ENCODE results near the gene COMT. TPM values are rescaled to one million over a fixed set of nuclear protein-coding genes. Genes with fewer than 3 reads are reported as not detected.
A peak's percentile ranks its signal among the peaks of the same experiment; 100 is the strongest.

Gene COMT
- total and polyA plus RNA-seq, 9 of the 15 experiments (the other 6 are each of a cell fraction or from before 2014, with no cell fraction given): 12.5 to 351 (median 155) TPM

DNA sequence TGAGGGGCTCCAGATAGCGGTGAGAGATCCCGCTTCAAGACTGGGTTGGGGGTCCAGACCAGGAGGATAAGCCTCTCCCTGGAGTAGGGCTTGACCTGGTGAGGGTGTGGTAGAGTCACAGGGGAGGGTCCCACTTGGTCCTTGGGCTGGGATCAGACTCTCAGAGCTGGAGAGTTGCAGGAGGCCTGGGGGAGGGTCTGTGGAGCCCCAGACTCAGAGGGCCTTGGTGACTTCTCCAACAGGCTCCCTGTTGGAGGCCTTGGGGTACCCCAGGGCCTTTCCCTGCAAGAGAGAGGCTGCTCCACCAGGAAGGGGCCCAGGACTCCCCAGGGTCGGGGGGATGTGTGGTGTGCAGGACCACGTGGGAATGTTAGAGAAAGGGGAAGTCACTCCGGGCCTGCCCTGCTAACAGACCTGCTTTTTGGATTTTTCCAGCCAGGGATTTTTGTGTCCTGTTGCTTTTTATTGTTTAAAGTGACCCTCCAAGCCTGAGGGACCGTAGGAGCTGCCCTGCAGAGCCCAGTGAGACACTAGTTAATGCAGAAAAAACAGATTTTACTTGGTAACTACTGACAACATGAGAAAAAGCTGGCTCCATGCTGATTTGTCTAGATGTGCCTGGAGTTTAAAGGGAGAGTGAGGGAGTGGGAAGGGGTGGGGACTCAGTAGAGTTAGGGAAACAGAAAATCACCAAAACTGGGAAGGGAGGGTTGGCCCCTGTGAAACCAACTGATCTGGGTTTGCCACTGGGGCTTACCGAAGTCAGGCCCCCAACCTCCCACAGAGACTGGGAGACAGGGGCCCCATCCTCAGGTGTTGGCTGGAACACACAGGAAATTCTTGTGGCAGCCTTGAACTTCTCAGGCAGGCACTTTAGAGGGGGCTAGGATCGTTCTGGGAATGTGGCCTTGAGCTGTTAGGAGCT lies 847 bp downstream of the COMT start (continued):
- TF ChIP-seq, protein P1, sequence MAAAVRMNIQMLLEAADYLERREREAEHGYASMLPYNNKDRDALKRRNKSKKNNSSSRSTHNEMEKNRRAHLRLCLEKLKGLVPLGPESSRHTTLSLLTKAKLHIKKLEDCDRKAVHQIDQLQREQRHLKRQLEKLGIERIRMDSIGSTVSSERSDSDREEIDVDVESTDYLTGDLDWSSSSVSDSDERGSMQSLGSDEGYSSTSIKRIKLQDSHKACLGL (CRISPR knock-in tag; IDR thresholded peaks at IDR 0.05; ENCODE audit: borderline replicate concordance, poor library complexity, severe bottlenecking): peak; percentile 92
- TF ChIP-seq, protein P2, sequence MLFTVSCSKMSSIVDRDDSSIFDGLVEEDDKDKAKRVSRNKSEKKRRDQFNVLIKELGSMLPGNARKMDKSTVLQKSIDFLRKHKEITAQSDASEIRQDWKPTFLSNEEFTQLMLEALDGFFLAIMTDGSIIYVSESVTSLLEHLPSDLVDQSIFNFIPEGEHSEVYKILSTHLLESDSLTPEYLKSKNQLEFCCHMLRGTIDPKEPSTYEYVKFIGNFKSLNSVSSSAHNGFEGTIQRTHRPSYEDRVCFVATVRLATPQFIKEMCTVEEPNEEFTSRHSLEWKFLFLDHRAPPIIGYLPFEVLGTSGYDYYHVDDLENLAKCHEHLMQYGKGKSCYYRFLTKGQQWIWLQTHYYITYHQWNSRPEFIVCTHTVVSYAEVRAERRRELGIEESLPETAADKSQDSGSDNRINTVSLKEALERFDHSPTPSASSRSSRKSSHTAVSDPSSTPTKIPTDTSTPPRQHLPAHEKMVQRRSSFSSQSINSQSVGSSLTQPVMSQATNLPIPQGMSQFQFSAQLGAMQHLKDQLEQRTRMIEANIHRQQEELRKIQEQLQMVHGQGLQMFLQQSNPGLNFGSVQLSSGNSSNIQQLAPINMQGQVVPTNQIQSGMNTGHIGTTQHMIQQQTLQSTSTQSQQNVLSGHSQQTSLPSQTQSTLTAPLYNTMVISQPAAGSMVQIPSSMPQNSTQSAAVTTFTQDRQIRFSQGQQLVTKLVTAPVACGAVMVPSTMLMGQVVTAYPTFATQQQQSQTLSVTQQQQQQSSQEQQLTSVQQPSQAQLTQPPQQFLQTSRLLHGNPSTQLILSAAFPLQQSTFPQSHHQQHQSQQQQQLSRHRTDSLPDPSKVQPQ (CRISPR knock-in tag; IDR thresholded peaks at IDR 0.05; ENCODE audit: borderline replicate concordance): peak; percentile 49; the same call in 1 of the 2 replicates
- TF ChIP-seq HDGF (IDR thresholded peaks at IDR 0.05): no peak
- TF ChIP-seq ZNF696 (CRISPR knock-in tag; conservative IDR thresholded peaks at IDR 0.05): peak; percentile 37
- TF ChIP-seq IRF2 (CRISPR knock-in tag; IDR thresholded peaks at IDR 0.05): no peak
- peak; percentile 58; the same call in 1 of the 2 replicates for TF ChIP-seq JUN (IDR thresholded peaks at IDR 0.05; ENCODE audit: borderline replicate concordance, low read depth, low read length)
- no peak for TF ChIP-seq JUN (CRISPR knock-in tag; IDR thresholded peaks at IDR 0.05; ENCODE audit: borderline replicate concordance)
- no peak for TF ChIP-seq HEY1 (CRISPR knock-in tag; IDR thresholded peaks at IDR 0.05; ENCODE audit: borderline replicate concordance)
- TF ChIP-seq ZNF23 (CRISPR knock-in tag; IDR thresholded peaks at IDR 0.05): 0 out of 2 replicates have a peak, but pooled peaks have one; percentile 10
- TF ChIP-seq, protein P3, sequence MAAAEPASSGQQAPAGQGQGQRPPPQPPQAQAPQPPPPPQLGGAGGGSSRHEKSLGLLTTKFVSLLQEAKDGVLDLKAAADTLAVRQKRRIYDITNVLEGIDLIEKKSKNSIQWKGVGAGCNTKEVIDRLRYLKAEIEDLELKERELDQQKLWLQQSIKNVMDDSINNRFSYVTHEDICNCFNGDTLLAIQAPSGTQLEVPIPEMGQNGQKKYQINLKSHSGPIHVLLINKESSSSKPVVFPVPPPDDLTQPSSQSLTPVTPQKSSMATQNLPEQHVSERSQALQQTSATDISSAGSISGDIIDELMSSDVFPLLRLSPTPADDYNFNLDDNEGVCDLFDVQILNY (CRISPR knock-in tag; IDR thresholded peaks at IDR 0.05): no peak
- TF ChIP-seq, protein P4, sequence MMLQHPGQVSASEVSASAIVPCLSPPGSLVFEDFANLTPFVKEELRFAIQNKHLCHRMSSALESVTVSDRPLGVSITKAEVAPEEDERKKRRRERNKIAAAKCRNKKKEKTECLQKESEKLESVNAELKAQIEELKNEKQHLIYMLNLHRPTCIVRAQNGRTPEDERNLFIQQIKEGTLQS (IDR thresholded peaks at IDR 0.05): no peak
- TF ChIP-seq, protein P4 (CRISPR knock-in tag; conservative IDR thresholded peaks at IDR 0.05): peak; percentile 37
- peak; percentile 18 for TF ChIP-seq SNRNP70 (optimal IDR thresholded peaks at IDR 0.05; ENCODE audit: low read depth, low read length)
- TF ChIP-seq, protein P5, sequence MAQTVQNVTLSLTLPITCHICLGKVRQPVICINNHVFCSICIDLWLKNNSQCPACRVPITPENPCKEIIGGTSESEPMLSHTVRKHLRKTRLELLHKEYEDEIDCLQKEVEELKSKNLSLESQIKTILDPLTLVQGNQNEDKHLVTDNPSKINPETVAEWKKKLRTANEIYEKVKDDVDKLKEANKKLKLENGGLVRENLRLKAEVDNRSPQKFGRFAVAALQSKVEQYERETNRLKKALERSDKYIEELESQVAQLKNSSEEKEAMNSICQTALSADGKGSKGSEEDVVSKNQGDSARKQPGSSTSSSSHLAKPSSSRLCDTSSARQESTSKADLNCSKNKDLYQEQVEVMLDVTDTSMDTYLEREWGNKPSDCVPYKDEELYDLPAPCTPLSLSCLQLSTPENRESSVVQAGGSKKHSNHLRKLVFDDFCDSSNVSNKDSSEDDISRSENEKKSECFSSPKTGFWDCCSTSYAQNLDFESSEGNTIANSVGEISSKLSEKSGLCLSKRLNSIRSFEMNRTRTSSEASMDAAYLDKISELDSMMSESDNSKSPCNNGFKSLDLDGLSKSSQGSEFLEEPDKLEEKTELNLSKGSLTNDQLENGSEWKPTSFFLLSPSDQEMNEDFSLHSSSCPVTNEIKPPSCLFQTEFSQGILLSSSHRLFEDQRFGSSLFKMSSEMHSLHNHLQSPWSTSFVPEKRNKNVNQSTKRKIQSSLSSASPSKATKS (CRISPR knock-in tag; IDR thresholded peaks at IDR 0.05): peak; percentile 71
- TF ChIP-seq TBL1XR1 (IDR thresholded peaks at IDR 0.05; ENCODE audit: low read length in 2 of 2): peak in 1 of 2 experiments; percentile 8; a peak in 1 of 4 replicates
